ENCODE results near the gene FSTL4.
A peak's percentile ranks its signal among the peaks of the same experiment; 100 is the strongest.
"Not testable (repeated sequence)": the region's sequence is repeated elsewhere in the genome, so short reads cannot be mapped to it uniquely, and the experiment has no call there.

The FSTL4 gene

DNA sequence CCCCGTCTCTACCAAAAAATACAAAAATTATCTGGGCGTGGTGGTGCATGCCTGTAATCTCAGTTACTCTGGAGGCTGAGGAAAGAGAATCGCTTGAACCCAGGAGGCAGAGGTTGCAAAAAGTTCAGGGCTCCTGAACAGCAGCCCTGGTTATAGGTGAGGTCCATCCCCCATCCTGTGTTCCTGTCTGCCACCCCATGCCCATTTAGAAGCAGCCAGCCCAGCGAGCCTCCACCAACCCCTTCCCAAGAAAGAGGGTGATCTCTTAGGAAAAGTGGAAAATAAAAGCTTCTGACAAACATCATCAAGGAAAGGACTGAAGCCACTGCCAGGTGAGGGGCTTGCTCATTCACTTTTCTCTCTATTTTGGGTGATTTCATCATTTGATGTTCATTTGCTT is 55.8 kb downstream of the FSTL4 start:
- TF ChIP-seq ZFX (IDR thresholded peaks at IDR 0.05; ENCODE audit: borderline replicate concordance) = no peak
- TF ChIP-seq, protein P1, sequence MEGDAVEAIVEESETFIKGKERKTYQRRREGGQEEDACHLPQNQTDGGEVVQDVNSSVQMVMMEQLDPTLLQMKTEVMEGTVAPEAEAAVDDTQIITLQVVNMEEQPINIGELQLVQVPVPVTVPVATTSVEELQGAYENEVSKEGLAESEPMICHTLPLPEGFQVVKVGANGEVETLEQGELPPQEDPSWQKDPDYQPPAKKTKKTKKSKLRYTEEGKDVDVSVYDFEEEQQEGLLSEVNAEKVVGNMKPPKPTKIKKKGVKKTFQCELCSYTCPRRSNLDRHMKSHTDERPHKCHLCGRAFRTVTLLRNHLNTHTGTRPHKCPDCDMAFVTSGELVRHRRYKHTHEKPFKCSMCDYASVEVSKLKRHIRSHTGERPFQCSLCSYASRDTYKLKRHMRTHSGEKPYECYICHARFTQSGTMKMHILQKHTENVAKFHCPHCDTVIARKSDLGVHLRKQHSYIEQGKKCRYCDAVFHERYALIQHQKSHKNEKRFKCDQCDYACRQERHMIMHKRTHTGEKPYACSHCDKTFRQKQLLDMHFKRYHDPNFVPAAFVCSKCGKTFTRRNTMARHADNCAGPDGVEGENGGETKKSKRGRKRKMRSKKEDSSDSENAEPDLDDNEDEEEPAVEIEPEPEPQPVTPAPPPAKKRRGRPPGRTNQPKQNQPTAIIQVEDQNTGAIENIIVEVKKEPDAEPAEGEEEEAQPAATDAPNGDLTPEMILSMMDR (IDR thresholded peaks at IDR 0.05) = no peak
- H3K27ac ChIP-seq = no peak overlapping the region

DNA sequence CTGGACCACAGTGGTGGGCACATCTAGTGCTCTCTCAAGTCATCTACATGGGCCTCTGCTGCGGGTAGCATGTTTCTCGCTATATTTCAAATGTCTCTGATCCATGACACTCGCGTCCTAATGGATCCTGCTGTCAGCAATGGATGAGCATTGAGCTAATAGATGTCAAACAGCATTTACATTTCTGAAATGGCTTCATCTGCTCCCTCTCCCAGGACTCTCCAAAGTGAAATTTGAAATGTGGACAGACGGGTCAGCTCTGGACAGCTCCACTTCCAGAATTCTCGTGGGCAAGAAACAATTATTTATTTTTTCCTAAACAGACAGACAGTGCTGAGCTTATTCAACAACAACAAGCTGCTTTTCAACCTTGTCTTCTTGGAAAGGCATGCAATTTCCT is 58.1 kb downstream of the FSTL4 start:
- H3K27ac ChIP-seq = no peak overlapping the region
- TF ChIP-seq, protein P1 (IDR thresholded peaks at IDR 0.05) = no peak
- TF ChIP-seq ZFX (IDR thresholded peaks at IDR 0.05; ENCODE audit: borderline replicate concordance) = no peak

DNA sequence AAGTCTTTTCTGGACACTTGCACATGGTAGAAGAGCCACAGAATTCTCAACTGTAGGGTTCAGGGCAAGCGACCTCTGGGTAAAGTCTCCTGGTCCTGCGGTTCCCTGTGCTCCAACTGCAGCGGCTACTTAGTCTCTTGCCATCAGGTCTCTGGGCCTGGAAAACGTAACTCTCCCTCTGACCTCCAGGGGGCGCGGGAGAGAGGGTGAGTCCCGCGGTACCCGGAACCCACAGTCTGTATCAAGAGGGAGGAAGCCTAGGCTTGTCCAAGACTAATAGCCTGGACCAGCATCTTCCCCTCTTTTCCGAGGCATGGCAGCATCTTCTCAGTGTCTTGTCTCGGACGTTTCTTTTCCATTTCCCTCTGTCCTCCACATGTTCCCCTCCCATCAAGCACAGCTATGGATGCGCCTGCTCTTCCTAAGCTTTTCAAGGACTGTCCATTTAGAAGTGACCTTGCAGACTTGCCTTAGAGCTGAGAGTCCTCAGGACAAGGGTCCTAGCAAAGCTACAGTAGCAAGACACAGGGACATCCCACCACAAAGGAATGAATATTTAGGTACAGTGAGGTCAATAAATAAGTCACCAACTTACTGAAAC is 59.3 kb downstream of the FSTL4 start:
- no peak overlapping the region for H3K27ac ChIP-seq
- TF ChIP-seq ZFX (IDR thresholded peaks at IDR 0.05; ENCODE audit: borderline replicate concordance) = no peak
- TF ChIP-seq, protein P1 (IDR thresholded peaks at IDR 0.05) = peak; percentile 94

DNA sequence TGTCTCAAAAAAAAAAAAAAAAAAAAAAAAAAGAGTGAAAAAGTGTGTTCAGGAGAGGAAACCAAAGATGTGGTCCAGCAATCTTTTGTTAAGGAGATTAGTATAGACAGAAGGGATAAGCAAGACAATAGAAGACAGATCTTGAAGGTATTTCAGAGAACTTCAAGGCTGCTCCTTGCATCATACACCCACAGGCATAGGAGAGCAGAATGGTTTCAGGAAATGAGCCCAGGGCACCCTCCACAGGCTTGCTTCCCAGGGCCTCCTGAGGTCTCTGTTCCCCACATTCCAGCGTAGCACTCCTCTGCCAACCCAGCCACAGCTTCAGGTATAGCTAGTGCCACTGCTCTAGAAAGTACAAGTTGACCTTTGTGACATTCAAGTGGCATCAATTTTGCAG is 65.8 kb downstream of the FSTL4 start:
- no peak overlapping the region for H3K27ac ChIP-seq
- no peak for TF ChIP-seq ZFX (IDR thresholded peaks at IDR 0.05; ENCODE audit: borderline replicate concordance)
- TF ChIP-seq, protein P1 (IDR thresholded peaks at IDR 0.05) = no peak

DNA sequence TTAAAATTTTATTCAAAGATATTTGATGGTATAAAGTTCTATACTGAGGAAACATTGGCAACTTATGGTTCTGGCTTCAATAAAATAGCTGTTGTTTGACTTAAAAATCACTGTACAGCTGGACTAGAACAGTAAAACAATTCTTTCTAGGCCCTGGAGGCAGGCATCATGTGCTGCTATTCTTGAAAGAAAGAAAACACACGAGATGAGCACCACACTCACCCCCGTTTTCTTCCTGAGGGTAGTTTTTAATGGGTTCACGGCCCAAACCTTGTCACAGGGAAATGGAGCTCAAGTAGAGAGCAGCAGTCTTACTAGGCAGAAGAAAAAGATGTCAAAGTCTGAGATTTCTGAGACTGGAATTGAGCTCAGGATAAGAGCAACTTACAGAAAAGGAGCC is 68.0 kb downstream of the FSTL4 start:
- TF ChIP-seq, protein P1 (IDR thresholded peaks at IDR 0.05) = no peak
- no peak for TF ChIP-seq ZFX (IDR thresholded peaks at IDR 0.05; ENCODE audit: borderline replicate concordance)
- H3K27ac ChIP-seq = no peak overlapping the region

DNA sequence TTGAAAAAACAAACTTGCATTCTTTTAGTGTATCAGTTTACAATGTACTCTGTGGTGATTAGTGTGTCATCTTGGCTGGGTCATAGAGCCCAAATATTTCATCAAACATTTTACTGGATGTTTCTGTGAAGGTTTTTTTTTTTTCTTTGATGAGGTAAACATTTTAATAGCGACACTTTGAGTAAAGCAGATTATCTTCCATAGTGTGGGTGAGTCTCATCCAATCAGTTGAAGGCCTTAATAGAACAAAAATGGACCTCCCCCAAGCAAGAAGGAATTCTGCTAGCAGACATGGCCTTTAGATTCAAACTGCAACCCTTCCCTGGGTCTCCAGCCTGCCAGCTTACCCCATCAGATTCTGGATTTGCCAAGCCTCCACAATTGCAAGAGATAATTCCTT is 72.5 kb downstream of the FSTL4 start:
- TF ChIP-seq ZFX (IDR thresholded peaks at IDR 0.05; ENCODE audit: borderline replicate concordance) = no peak
- TF ChIP-seq, protein P1 (IDR thresholded peaks at IDR 0.05) = no peak
- H3K27ac ChIP-seq = no peak overlapping the region

DNA sequence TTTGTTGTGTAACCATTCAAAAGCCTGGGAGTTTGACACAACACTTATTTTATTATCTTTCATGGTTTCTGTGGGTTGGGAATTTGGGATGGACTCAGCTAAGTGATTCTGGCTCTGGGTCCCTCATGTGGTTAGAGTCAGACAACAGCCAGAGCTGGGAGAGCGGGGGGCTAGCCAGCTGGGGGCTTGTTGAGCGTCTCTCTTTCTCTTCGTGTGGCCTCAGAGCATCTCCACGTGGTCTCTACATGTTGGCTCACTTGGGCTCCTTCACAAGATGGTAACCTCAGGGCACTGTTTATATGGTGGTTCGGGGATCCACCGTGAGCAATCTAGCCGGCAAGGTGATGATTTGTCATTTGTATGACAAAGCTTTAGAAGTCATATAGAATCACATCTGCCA is 73.6 kb downstream of the FSTL4 start:
- H3K27ac ChIP-seq = no peak overlapping the region
- TF ChIP-seq, protein P1 (IDR thresholded peaks at IDR 0.05) = no peak
- no peak for TF ChIP-seq ZFX (IDR thresholded peaks at IDR 0.05; ENCODE audit: borderline replicate concordance)

DNA sequence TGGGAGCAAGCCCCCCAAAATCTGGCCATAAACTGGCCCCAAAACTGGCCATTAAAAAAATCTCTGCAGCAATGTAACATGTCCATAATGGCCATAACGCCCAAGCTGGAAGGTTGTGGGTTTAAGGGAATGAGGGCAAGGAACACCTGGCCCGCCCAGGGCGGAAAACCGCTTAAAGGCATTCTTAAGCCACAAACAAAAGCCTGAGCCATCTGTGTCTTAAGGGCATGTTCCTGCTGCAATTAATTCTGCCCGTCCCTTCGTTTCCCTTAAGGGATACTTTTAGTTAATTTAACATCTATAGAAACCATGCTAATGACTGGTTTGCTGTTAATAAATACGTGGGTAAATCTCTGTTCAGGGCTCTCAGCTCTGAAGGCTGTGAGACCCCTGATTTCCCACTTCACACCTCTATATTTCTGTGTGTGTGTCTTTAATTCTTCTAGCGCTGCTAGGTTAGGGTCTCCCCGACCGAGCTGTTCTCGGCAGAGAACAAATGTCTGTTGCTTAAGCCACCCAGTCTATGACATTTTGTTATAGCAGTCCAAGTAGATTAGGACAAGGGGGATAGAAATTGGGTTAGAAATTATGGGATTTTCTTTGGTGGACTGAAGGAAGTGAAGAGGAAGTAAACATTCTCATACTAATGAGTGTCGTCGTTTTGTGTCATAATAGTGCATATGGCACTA is 77.0 kb downstream of the FSTL4 start:
- not testable (repeated sequence) for H3K27ac ChIP-seq
